ENCODE results near the gene SAMD1. TPM values are rescaled to one million over a fixed set of nuclear protein-coding genes. Genes with fewer than 3 reads are reported as not detected.

The SAMD1 gene
- polyA plus RNA-seq, 5 donors, result 37.3 to 73.6 (median 49.7) TPM

DNA sequence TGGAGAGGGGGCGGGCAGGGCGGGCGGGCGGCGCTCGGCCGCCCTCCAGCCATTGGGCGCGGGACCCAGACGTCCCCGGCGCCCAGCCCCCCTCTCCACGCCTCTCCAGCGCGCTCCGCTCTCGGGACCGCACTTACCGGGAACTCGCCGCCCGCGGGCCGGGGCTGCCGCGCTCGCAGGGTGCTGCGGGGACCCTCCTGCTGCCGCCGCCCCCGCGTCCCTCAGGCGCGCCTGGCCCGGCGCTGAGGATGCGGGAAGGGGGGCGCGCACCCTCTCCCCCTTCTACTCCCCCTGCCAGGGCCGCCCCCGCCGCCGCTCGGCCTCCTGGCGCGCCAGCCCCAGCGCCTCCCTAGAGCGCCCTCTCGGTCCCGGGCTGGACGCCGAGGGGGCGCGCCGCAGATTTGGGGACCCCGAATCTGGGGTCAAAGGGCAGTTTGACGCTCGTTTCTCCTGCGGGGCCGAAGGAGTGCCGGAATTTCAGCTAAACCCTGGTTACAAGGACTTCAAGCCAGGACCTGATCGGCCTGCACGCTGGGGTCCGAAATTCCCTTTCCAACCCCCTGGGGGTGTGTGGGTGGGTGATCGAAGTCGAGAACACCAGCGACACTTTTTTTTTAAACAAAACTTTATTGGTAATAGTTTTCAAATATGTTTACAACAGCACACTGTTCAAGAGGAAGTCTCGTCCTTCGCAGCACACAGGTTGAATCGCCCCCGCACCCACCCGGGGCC is 696 bp upstream of the SAMD1 start:
- peak; percentile 70 to 79 for DNase-seq

DNA sequence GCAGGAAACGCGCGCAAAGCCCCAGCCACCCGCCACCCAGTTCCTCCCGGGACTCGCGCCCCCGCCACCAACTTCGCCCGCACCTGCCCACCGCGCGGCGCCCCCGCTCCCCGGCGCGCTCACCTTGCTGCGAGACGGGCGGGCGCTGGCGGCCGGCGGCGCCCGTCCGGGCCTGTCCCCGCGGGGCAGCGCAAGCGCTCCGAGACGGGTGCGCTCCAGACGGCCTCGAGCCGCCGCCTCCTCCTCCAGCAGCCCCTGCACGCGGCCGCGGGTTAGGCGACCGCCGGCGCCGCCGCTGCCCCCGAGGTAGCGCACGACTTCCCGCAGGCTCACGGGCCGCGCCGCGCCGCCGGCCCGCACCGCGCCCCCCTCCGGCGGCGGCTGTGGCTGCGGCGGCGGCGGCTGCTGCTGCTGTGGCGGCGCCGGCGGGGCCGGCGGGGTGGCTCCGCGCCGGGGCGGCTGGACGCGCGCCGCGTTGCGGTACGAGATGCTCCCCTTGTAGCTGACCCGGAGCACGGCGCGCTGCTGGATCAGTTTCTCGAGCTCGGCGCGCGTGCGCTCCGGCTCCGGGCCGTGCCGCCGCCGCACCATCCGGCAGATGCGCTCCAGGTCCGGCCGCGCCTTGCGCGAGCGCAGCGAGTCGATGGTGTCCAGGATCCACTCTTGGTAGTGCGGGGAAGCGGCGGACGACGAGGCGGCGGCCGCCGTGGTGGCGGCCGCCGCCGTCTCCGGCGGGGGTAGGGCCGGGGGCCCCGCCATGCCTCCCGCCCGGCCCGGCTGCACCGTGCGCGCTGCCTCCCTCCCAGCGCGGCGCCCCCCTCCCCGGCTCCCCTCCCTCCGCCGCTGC is 666 bp downstream of the SAMD1 start:
- DNase-seq, result no peak

DNA sequence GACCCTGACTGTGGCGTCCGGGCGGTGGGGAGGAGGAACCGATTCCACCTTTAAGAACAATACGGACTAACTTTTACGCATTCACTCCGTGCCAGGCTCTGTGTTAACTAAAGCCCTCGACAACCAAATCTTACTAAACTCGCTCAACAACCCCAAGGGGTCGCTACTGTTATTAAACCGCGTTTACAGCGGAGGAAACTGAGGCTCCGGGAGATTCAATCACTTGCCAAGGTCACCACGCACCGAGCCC is 1.2 kb downstream of the SAMD1 start:
- DNase-seq, result no peak

DNA sequence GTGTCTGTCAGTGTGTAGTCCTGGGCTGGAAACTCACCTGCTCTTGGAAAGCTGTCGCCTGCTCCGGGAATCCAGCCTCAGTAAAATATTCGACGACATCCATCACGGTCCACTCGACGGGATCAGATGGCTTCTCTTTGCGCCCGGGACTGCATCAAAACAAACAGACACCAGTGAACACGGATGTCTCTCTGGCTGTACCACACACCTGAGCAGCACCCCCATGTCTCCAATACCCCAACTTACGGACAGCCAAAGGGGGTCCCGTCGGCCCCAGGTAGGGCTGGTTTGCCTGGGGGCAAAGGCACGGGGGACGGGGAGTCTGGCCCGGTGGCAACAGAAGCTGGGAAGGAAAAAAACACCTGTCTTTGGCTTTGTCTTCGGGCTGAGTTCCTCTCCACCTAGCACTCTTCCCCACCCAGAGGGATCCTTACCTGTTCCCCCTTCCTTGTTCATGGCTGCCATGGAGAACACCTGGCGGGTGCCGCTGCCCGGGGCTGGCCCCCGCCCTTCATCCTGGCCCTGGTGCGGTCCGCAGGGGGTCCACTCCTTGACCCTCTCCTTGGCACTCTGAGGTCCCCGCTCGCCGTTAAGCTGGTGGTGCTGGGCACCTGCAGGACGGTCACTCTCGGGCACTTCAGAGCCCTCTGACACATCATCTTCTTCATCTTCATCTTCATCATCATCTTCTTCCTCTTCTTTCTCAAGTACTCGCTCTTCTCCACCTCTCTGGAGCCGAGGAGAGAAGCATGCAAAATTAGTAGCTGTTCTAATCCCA is 1.7 kb downstream of the SAMD1 start:
- no peak for DNase-seq

DNA sequence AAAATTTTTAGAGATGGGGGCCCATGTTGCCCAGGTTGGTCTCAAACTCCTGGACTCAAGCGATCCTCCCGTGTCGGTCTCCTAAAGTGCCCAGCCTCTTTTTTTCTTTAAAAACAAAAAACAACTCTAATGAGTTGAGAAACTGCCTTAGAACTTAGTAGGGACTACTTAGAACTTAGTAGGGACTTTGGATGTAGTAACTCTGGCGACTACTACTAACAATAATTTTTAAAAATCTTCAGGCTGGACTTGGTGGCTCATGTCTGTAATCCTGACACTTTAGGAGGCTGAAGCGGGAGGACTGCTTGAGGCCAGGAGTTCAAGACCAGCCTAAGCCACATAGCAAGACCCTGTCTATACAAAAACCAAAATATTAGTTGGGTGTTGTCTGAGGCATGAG is 4.5 kb downstream of the SAMD1 start:
- DNase-seq, result no peak

DNA sequence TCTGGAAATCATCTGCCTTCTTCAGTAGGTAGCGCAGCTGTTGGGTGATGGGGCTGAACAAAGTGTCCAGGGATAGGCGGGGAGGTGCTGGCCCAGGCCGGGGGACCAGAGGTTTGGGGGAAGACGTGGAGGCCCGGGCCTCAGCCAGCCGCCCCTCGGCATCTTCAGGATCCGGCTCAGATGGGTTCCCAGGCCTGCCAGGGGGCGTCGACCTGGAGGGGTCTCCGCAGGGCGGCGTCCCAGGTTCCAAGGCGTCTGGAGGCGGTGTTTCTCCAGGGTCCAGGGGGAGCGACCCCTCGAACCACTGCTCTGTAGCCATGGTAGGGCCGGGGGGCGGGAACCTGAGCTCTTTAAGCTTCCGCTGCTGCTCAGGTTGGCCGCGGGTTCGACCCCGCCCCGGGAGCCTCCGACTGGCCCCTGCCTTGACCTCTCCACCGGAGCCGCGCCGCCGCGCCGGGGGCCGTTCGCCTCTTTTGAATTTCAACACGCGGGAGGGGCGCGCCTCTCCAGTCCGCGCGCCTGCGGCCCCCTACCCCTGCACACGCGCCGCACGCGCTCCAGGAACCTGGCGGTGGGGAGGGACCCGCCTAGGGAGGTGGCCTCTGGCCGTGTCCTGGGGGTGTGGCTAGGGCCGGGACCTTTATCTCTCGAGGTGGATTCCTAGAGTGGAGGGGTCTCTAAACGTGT is 5.1 kb downstream of the SAMD1 start, which contains the start of gene C19orf67:
C19orf67 (minus strand) TSS at position 475 of the 687 bp plus-strand sequence; CDS start at position 319, 156 bp downstream.
- DNase-seq, result no peak

DNA sequence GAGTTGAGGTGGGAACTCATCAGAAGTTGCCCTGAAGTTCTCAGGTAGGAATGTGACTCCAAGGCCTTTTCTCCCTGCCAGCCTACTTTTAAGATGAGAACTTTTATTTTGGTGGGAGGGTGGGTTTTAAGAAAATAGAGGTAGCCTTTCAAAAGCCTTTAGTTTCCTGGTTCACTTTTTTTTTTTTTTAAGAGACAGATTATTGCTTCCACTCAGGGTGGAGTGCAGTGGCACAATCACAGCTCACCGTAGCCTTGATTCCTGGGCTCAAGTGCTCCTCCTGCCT is 7.9 kb downstream of the SAMD1 start:
- no peak for DNase-seq

DNA sequence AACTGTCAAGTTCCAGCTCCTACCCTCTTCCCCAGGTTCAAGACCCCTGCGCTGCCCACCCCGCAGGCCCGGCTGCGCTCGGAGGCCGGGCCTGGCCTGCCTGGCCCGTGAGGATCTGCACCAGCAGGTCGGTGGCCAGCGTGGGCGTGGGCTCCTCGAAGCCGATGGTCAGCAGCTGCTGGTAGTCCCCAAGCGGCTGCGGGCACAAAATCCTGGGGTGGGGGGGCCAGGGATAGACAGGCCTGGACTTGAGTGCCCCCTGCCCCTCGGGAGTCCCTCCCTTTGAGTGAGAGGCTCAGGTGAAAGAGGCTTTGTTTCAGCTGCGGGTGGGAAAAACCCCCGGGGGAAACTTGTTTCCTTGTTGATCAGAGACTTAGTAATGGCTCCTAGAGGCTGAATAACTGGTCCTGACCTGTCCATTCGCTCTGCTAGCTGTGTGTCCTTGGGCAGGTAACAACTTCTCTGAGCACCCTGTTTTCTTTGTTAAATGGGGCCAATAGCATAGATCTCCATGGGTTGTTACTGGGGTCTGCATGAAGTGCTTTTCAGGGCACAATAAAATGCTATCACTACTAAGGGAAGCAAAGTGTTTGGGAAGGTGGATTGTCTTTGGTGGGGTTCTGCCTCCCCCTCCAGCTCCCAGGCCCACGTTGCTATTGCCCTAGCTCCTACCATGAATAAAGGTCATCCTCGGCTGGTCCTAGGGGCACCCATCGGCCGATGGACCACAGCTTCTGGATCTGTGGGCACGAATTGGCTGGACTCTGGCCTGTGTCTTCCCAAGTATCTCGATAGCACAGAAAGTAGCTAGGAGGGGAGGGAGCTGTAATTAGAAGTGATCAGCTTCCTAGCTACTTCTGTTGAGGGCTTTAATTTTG is 8.5 kb downstream of the SAMD1 start:
- no peak for DNase-seq

DNA sequence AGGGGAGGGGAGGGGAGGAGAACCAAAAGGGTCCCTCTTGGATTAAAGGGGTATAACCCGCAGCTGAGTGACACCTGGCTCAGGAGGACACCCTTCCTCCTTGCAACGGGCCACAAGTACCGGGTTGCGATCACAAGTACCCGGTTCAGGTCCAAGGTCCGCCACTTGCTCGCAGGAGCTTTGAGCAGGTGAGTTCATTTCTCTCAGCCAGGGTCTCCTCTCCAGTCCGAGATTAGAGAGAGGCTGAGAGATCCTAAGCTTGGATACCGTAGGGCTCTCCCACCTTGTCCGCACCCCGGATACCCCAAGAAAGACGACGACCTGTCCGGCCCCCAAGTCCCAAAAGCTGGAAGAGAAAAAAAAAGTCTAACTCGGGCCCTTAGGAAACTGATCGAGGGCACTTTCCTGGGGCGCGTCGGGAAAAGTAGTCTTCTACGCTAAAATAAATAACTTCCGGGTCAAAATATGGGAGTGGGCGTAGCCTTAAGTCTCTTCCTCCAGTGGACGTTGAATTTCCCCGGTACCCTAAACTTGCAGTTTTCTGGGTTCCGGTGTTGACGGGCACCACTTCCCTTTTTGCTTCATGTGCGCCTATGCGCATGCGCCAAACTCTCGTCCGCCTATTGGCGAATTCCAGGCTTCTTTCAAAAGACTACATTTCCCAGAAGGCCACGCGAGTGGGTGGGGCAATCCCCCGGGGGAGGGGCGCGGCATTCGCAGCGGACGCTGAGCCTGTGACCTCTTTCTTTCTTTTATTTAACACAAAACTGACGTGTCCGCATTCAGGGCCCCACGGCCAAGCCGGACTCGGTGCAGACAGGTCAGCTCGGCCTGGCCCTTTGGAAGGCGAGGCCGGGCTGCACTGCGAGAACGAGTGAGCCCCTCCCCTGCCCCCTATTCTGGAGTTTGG is 9.4 kb downstream of the SAMD1 start:
- DNase-seq, result peak; percentile 99

DNA sequence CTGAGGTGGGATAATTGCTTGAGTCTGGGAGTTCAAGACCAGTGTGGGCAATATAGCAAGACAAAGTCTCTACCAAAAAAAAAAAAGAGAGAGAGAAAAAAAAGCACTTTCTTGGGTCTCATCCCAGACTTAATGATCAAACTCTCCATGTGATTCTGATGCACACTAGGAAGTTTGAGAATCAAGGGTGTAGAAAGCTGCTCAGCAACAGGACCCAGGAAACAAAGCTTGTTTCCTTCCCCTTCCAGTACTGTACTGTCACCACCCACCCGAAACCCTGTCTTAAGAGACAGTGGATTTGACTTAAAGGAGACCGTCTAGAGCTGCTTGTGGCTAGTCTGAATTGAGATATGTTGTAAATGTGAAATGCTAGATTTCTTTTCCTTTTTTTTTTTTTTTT is 12.1 kb downstream of the SAMD1 start:
- DNase-seq, result no peak

DNA sequence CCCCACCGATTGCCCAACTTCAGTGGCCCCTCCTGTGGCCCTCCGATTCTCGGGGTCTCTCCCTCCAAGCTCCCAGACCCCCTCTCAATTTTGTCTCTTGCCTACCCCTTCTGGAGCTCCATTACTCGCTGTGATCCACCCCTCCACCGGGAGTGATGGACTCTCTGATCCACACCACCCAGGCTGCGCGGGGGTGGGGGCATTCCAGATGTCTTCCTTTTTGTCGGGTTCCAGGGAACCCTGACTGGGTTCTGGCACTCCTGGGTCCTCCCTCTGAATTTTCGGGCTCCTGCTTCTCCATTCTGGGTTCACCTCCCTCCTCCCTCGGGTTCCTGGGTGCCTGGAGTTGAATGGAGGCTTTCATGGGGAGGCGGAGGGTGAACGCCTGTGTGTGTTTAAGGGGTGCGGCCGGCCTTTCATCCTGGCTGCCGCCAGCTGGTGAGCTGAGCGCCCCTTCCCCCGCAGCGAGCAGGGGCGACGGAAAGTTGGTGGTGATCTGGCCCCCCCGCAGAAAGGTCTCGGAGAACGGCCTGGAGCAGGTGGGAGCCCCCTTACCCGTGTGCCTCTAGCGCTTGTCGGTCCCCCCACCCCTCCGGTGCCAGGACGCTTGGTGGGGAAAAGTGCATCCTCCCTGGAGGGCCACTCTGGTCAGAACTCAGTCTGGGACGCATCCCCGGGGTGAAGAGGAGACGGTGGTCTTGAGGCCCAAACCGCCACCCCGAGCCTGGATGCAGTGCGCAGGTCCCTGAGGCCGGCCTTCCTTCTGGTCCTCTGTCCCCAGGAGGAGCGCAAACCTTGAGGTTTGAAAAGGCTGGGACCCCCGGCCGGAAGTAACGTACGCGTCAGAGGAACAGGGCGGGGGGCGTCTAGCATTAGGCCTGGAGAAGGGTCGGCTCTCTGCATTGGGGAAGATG is 16.4 kb downstream of the SAMD1 start:
- no peak for DNase-seq

DNA sequence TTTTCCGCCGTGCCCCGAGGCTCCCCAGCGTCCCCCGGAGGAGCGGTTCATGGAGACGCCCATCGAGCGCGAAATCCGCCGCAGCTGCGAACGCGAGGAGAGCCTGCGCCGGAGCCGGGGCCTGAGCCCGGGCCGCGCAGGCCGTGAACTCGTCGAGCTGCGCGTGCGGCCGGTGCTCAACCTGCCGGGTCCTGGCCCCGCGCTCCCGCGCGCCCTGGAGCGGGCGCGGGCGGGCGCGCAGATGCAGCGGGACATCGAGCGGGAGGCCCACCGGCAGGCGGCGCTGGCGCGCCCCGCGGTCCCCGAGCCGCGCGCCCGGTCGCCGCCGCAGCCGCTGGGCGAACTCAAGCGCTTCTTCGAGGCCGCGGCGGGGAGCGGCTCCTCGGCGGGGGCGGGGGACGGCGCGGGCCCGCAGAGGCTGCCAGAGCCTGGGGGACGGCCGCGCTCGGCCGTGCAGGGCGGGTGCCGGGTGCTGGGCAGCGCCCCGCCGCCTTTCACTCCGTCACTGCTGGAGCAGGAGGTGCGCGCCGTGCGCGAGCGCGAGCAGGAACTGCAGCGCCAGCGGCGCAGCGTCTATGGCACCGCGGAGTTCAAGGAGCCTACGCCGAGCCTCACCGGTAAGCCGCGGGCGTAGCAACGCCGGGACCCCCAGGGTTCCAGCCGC is 17.2 kb downstream of the SAMD1 start:
- DNase-seq, result peak in 1 of 2 donors; percentile 68

DNA sequence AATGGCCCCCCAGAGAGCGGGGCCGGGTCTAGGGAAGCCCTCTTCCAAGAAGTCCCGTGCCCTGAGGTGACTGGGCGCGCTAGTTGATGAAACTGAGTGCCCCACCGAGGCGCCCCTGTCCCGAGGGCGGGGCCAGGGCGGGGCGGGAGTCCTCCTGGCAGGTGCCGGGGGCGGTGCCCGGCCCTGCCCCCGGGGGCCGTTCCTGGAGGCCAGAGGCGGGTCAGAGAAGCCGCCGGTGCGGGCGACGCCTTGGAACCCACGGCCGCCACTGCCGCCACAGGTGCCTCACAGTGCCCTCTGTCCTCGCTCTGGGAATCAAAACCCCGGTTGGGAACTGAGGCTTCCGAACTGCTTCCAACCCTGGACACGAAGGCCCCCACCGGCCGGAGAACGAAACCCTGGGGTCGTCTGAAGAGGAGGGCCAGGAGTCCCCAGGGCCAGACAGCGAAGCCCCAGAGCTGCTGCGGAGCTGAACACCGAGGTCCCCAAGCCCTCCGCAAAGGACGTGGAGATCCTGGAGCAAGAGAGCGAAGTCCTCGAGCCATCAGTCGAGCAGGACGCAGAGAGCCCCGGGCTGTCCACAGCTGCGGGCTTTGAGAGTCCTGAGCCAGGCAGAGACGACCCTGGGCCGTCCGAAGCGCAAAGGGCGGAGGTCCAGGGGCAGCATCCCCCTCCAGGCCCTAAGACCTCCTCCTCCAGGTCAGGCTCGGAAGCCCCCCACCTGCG is 17.9 kb downstream of the SAMD1 start, which contains the start of gene MISP3:
MISP3 (plus strand) TSS at position 252 of the 726 bp plus-strand sequence. CDS start 524 bp downstream, outside the sequence.
- no peak for DNase-seq

DNA sequence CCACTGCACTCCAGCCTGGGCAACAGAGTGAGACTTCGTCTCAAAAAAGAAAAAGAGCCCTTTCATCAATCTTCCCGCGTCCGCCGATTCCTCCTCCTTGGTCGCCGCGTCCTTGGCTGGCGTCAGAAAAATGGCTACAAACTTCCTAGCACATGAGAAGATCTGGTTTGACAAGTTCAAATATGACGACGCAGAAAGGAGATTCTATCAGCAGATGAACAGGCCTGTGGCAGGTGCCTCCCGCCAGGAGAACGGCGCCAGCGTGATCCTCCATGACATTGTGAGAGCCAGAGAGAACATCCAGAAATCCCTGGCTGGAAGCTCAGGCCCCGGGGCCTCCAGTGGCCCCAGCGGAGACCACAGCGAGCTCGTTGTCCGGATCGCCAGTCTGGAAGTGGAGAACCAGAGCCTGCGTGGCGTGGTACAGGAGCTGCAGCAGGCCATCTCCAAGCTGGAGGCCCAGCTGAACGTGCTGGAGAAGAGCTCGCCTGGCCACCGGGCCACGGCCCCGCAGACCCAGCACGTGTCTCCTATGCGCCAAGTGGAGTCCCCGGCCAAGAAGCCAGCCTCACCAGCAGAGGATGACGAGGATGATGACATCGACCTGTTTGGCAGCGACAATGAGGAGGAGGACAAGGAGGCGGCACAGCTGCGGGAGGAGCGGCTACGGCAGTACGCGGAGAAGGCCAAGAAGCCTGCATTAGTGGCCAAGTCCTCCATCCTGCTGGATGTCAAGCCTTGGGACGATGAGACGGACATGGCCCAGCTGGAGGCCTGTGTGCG is 20.1 kb downstream of the SAMD1 start:
- no peak for DNase-seq

DNA sequence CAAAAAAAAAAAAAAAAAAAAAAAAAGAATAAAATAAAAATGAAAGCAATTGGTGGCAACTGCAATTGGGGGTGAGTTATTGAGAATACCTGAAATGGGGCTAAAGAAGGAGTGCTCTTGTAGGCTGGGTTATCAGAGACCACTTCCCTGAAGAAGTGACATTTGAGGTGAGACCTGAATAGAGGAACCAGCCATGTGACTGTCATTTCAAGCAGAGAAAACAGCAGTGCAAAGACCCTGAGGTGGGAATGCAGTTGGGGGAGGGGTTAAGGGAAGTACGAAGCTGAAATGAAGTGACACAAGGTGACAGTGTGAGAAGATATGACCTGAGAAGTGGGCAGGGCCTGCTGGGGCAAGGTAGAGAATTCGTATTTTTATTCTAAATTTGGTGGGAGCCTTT is 24.4 kb downstream of the SAMD1 start:
- no peak for DNase-seq

DNA sequence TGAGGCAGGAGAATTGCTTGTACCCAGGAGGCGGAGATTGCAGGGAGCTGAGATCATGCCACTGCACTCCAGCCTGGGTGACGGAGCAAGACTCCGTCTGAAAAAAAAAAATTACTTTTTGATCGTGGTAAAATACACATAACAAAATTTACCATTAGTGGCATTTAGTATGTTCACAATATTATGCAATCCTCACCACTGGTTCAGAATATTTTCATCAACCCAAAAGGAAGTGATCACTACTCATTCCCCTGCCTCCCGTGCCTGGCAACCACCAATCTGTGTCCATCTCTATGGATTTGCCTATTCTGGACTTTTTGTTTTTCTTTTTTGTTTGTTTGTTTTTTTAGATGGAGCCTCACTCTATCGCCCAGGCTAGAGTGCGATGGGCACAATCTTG is 27.4 kb downstream of the SAMD1 start:
- DNase-seq, result no peak

DNA sequence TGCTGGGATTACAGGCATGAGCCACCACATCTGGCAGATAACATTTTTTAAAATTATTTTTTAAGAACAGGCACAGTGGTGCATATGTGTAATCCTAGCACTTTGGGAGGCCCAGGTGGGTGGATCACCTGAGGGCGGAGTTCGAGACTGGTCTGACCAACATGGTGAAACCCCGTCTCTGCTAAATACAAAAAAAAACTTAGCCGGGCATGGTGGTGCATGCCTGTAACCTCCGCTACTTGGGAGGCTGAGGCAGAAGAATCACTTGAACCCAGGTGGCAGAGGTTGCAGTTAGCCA is 28.0 kb downstream of the SAMD1 start:
- no peak for DNase-seq

Data from right lung (tissue), 5 donors.